Measurements from ENCODE around the gene DLEC1.

- TF ChIP-seq POLR2A (IDR thresholded peaks at IDR 0.05; ENCODE audit: low read depth, low read length) (no peak), TAF1 (IDR thresholded peaks at IDR 0.05; ENCODE audit: low read depth, low read length) (no peak), POLR2AphosphoS5 (IDR thresholded peaks at IDR 0.05; ENCODE audit: low read depth, low read length) (no peak)
These were observed 37.4 kb upstream of the DLEC1 start for GRCh38 chr3:38001456-38002081.
